ENCODE data around the gene S100A13. TPM values are rescaled to one million over a fixed set of nuclear protein-coding genes. Genes with fewer than 3 reads are reported as not detected.

The S100A13 gene
- total RNA-seq, 1 experiment from 2014 or later, result 238 TPM

- peaks cover 16% of the 10 kb centered on the region for H3K4me1 Mint-ChIP-seq (ENCODE audit: low read depth, unreplicated experiment)
- peak within 1 kb of the TSS; percentile 70 for H3K4me3 ChIP-seq (ENCODE audit: low read depth, low read length)
- intact Hi-C loops (cut with micrococcal nuclease; ENCODE audit: unreplicated experiment), result loop anchor here (1.0 kb wide), 1 partner anchor 13 kb away; no protein-coding TSS in a partner anchor
- no TSS peak for BruUV-seq (replicated peaks)
- no peaks in the 10 kb centered on the region for H3K27me3 ChIP-seq (replicated peaks; ENCODE audit: control insufficient read depth, insufficient read depth, low read length)
- H3K4me1 ChIP-seq, result peaks cover 22% of the 10 kb centered on the region
- H3K36me3 ChIP-seq (ENCODE audit: control insufficient read depth, insufficient read depth, low read length), result peaks cover 8% of the 10 kb centered on the region; the same call in 1 of the 2 replicates
- no peaks in the 10 kb centered on the region for H3K9me3 ChIP-seq
- no peaks in the 10 kb centered on the region for H3K9me3 Mint-ChIP-seq (ENCODE audit: unreplicated experiment)
- H3K27ac Mint-ChIP-seq (ENCODE audit: unreplicated experiment), result peak within 1 kb of the TSS; percentile 91
- no peaks in the 10 kb centered on the region for H3K27me3 Mint-ChIP-seq (ENCODE audit: insufficient read depth, unreplicated experiment)
- peak; percentile 93 to 95 for DNase-seq
- no peak for TF ChIP-seq CTCF (IDR thresholded peaks at IDR 0.05; ENCODE audit: insufficient read depth in 1 of 2, low read depth in 1 of 2, low read length in 1 of 2, severe bottlenecking in 1 of 2, unreplicated experiment in 1 of 2)
- peak within 1 kb of the TSS; percentile 97 for H3K4me3 Mint-ChIP-seq (ENCODE audit: unreplicated experiment)
- peaks cover 14% of the 10 kb centered on the region for H3K36me3 Mint-ChIP-seq (ENCODE audit: insufficient read depth, unreplicated experiment)
- POLR2A ChIA-PET, result interaction anchor here (0.6 to 1.8 kb wide), 4 partner anchors 25 to 46 kb away, joined by 3 to 5 read pairs (median 4); partner anchors contain the start of genes CHTOP, S100A13 and S100A16
- CTCF ChIA-PET, result no interaction called here
These were observed 31.3 kb upstream of the S100A13 start, which contains the start of gene SNAPIN for GRCh38 chr1:153658400-153659174. Gene SNAPIN (plus strand): TSS chr1:153658703. CDS start chr1:153658744, 41 bp downstream.

GRCh38 chr1:153655333-153655732, 28.0 kb upstream of the S100A13 start:
- H3K4me3 Mint-ChIP-seq (ENCODE audit: unreplicated experiment), result no peak overlapping the region
- H3K27ac Mint-ChIP-seq (ENCODE audit: unreplicated experiment), result peak overlapping the region; percentile 51
- no peak for TF ChIP-seq CTCF (IDR thresholded peaks at IDR 0.05; ENCODE audit: insufficient read depth in 1 of 2, low read depth in 1 of 2, low read length in 1 of 2, severe bottlenecking in 1 of 2, unreplicated experiment in 1 of 2)
- Histone ChIP-seq H3K4me1 (peaks cover 33% of the 10 kb centered on the region), H3K9me3 (no peaks in the 10 kb centered on the region), H3K36me3 (ENCODE audit: control insufficient read depth, insufficient read depth, low read length) (no peaks in the 10 kb centered on the region; the same call in 1 of the 2 replicates), H3K4me3 (ENCODE audit: low read depth, low read length) (no peak overlapping the region), H3K27me3 (replicated peaks; ENCODE audit: control insufficient read depth, insufficient read depth, low read length) (no peaks in the 10 kb centered on the region)
- H3K4me1 Mint-ChIP-seq (ENCODE audit: low read depth, unreplicated experiment), result peaks cover 16% of the 10 kb centered on the region
- no TSS peak for BruUV-seq (replicated peaks)
- DNase-seq, result peak; percentile 73
- ChIA-PET CTCF (interaction anchor here (0.6 kb wide), 1 partner anchor 355 kb away, joined by 7 read pairs; no protein-coding TSS in a partner anchor), POLR2A (interaction anchor here (0.6 to 1.0 kb wide), 2 partner anchors 21 to 83 kb away, joined by 3 to 5 read pairs; partner anchors contain the start of gene CHTOP)
- no peaks in the 10 kb centered on the region for H3K9me3 Mint-ChIP-seq (ENCODE audit: unreplicated experiment)
- intact Hi-C loops (cut with micrococcal nuclease; ENCODE audit: unreplicated experiment), result no loop called here
- H3K36me3 Mint-ChIP-seq (ENCODE audit: insufficient read depth, unreplicated experiment), result peaks cover 14% of the 10 kb centered on the region
- no peaks in the 10 kb centered on the region for H3K27me3 Mint-ChIP-seq (ENCODE audit: insufficient read depth, unreplicated experiment)

GRCh38 chr1:153652805-153653500, 25.6 kb upstream of the S100A13 start:
- intact Hi-C loops (cut with micrococcal nuclease; ENCODE audit: unreplicated experiment), result no loop called here
- Histone ChIP-seq H3K27me3 (replicated peaks; ENCODE audit: control insufficient read depth, insufficient read depth, low read length) (no peaks in the 10 kb centered on the region), H3K4me1 (peaks cover 41% of the 10 kb centered on the region), H3K9me3 (no peaks in the 10 kb centered on the region), H3K36me3 (ENCODE audit: control insufficient read depth, insufficient read depth, low read length) (no peaks in the 10 kb centered on the region; the same call in 1 of the 2 replicates), H3K4me3 (ENCODE audit: low read depth, low read length) (no peak overlapping the region)
- Mint-ChIP-seq H3K27me3 (ENCODE audit: insufficient read depth, unreplicated experiment) (no peaks in the 10 kb centered on the region), H3K9me3 (ENCODE audit: unreplicated experiment) (no peaks in the 10 kb centered on the region), H3K4me3 (ENCODE audit: unreplicated experiment) (no peak overlapping the region), H3K36me3 (ENCODE audit: insufficient read depth, unreplicated experiment) (peaks cover 21% of the 10 kb centered on the region), H3K4me1 (ENCODE audit: low read depth, unreplicated experiment) (peaks cover 23% of the 10 kb centered on the region), H3K27ac (ENCODE audit: unreplicated experiment) (no peak overlapping the region)
- no peak for DNase-seq
- BruUV-seq (replicated peaks), result no TSS peak
- ChIA-PET CTCF (no interaction called here), POLR2A (no interaction called here)
- TF ChIP-seq CTCF (IDR thresholded peaks at IDR 0.05; ENCODE audit: insufficient read depth in 1 of 2, low read depth in 1 of 2, low read length in 1 of 2, severe bottlenecking in 1 of 2, unreplicated experiment in 1 of 2), result no peak

All from Caco-2 (cell line).